Measurements from ENCODE around the gene INPPL1. TPM values are rescaled to one million over a fixed set of nuclear protein-coding genes. Genes with fewer than 3 reads are reported as not detected.

Gene INPPL1
- total RNA-seq, 2 experiments from 2014 or later = 112 to 122 TPM

GRCh38 chr11:72237112-72237931, 12.8 kb downstream of the INPPL1 start:
- H3K9me3 Mint-ChIP-seq = no peaks in the 10 kb centered on the region
- H3K27ac Mint-ChIP-seq = no peak overlapping the region
- ChIA-PET POLR2A (no interaction called here), CTCF (interaction anchor here (1.0 to 1.7 kb wide), 6 partner anchors 11 to 197 kb away, joined by 3 to 9 read pairs (median 4); partner anchors contain the start of gene INPPL1)
- no peak for DNase-seq
- H3K4me1 Mint-ChIP-seq = peaks cover 16% of the 10 kb centered on the region
- no peak overlapping the region for H3K4me3 Mint-ChIP-seq
- H3K36me3 Mint-ChIP-seq (ENCODE audit: low read depth) = peaks cover 26% of the 10 kb centered on the region
- H3K27me3 Mint-ChIP-seq = peaks cover 29% of the 10 kb centered on the region

GRCh38 chr11:72238040-72238450, 13.5 kb downstream of the INPPL1 start:
- Mint-ChIP-seq H3K4me3 (no peak overlapping the region), H3K4me1 (peaks cover 16% of the 10 kb centered on the region), H3K27ac (no peak overlapping the region), H3K36me3 (ENCODE audit: low read depth) (peaks cover 24% of the 10 kb centered on the region), H3K27me3 (peaks cover 35% of the 10 kb centered on the region), H3K9me3 (no peaks in the 10 kb centered on the region)
- DNase-seq = peak; percentile 42
- ChIA-PET CTCF (interaction anchor here (0.5 to 1.7 kb wide), 8 partner anchors 11 to 213 kb away, joined by 3 to 9 read pairs (median 4); partner anchors contain the start of gene INPPL1), POLR2A (no interaction called here)

- Mint-ChIP-seq H3K4me3 (no peak overlapping the region), H3K36me3 (ENCODE audit: low read depth) (peaks cover 24% of the 10 kb centered on the region), H3K27me3 (peaks cover 41% of the 10 kb centered on the region), H3K9me3 (no peaks in the 10 kb centered on the region), H3K27ac (no peak overlapping the region), H3K4me1 (peaks cover 21% of the 10 kb centered on the region)
- POLR2A ChIA-PET = no interaction called here
- CTCF ChIA-PET = interaction anchor here (0.5 to 1.7 kb wide), 8 partner anchors 10 to 213 kb away, joined by 3 to 9 read pairs (median 4); partner anchors contain the start of gene INPPL1
- no peak for DNase-seq
These were observed 14.1 kb downstream of the INPPL1 start for GRCh38 chr11:72238492-72239312.

- H3K27me3 Mint-ChIP-seq = peaks cover 41% of the 10 kb centered on the region
- H3K36me3 Mint-ChIP-seq (ENCODE audit: low read depth) = peaks cover 21% of the 10 kb centered on the region
- no peak overlapping the region for H3K27ac Mint-ChIP-seq
- peaks cover 20% of the 10 kb centered on the region for H3K4me1 Mint-ChIP-seq
- POLR2A ChIA-PET = no interaction called here
- H3K4me3 Mint-ChIP-seq = peak overlapping the region; percentile 26
- CTCF ChIA-PET = interaction anchor here (1.6 kb wide), 1 partner anchor 214 kb away, joined by 5 read pairs; no protein-coding TSS in a partner anchor
- no peaks in the 10 kb centered on the region for H3K9me3 Mint-ChIP-seq
- no peak for DNase-seq
These were observed 14.8 kb downstream of the INPPL1 start for GRCh38 chr11:72239313-72239848.

- Mint-ChIP-seq H3K4me1 (peaks cover 25% of the 10 kb centered on the region), H3K36me3 (ENCODE audit: low read depth) (peaks cover 19% of the 10 kb centered on the region), H3K27ac (no peak overlapping the region), H3K27me3 (peaks cover 41% of the 10 kb centered on the region), H3K4me3 (peak overlapping the region; percentile 11), H3K9me3 (no peaks in the 10 kb centered on the region)
- ChIA-PET POLR2A (no interaction called here), CTCF (interaction anchor here (1.0 kb wide), 1 partner anchor 261 kb away, joined by 3 read pairs; no protein-coding TSS in a partner anchor)
- no peak for DNase-seq
These were observed 15.4 kb downstream of the INPPL1 start for GRCh38 chr11:72239849-72240460.

- H3K9me3 Mint-ChIP-seq = no peaks in the 10 kb centered on the region
- peaks cover 19% of the 10 kb centered on the region for H3K36me3 Mint-ChIP-seq (ENCODE audit: low read depth)
- DNase-seq = no peak
- H3K27ac Mint-ChIP-seq = no peak overlapping the region
- CTCF ChIA-PET = interaction anchor here (0.8 to 1.0 kb wide), 2 partner anchors 17 to 262 kb away, joined by 3 read pairs; no protein-coding TSS in a partner anchor
- H3K4me1 Mint-ChIP-seq = peaks cover 25% of the 10 kb centered on the region
- H3K27me3 Mint-ChIP-seq = peaks cover 41% of the 10 kb centered on the region
- POLR2A ChIA-PET = interaction anchor here (0.5 kb wide), 1 partner anchor 316 kb away, joined by 4 read pairs; no protein-coding TSS in a partner anchor
- H3K4me3 Mint-ChIP-seq = peak overlapping the region; percentile 11
These were observed 16.1 kb downstream of the INPPL1 start for GRCh38 chr11:72240461-72241290.

- ChIA-PET CTCF (interaction anchor here (0.8 to 1.0 kb wide), 2 partner anchors 18 to 263 kb away, joined by 3 read pairs; no protein-coding TSS in a partner anchor), POLR2A (interaction anchor here (0.5 kb wide), 1 partner anchor 317 kb away, joined by 4 read pairs; no protein-coding TSS in a partner anchor)
- peaks cover 41% of the 10 kb centered on the region for H3K27me3 Mint-ChIP-seq
- H3K4me1 Mint-ChIP-seq = peaks cover 25% of the 10 kb centered on the region
- DNase-seq = no peak
- no peak overlapping the region for H3K4me3 Mint-ChIP-seq
- no peaks in the 10 kb centered on the region for H3K9me3 Mint-ChIP-seq
- H3K36me3 Mint-ChIP-seq (ENCODE audit: low read depth) = peaks cover 18% of the 10 kb centered on the region
- no peak overlapping the region for H3K27ac Mint-ChIP-seq
These were observed 16.8 kb downstream of the INPPL1 start for GRCh38 chr11:72241291-72241781.

- CTCF ChIA-PET = no interaction called here
- POLR2A ChIA-PET = no interaction called here
- peaks cover 25% of the 10 kb centered on the region for H3K4me1 Mint-ChIP-seq
- H3K36me3 Mint-ChIP-seq (ENCODE audit: low read depth) = peaks cover 16% of the 10 kb centered on the region
- no peak overlapping the region for H3K27ac Mint-ChIP-seq
- no peak for DNase-seq
- peaks cover 41% of the 10 kb centered on the region for H3K27me3 Mint-ChIP-seq
- no peaks in the 10 kb centered on the region for H3K9me3 Mint-ChIP-seq
- H3K4me3 Mint-ChIP-seq = no peak overlapping the region
These were observed 17.6 kb downstream of the INPPL1 start for GRCh38 chr11:72242141-72242540.

- Mint-ChIP-seq H3K36me3 (ENCODE audit: low read depth) (peaks cover 13% of the 10 kb centered on the region), H3K9me3 (no peaks in the 10 kb centered on the region), H3K4me3 (no peak overlapping the region), H3K27me3 (peaks cover 46% of the 10 kb centered on the region), H3K27ac (peak overlapping the region; percentile 26), H3K4me1 (peaks cover 25% of the 10 kb centered on the region)
- no peak for DNase-seq
- ChIA-PET POLR2A (no interaction called here), CTCF (interaction anchor here (0.8 to 1.1 kb wide), 2 partner anchors 9 to 12 kb away, joined by 3 read pairs; no protein-coding TSS in a partner anchor)
These were observed 18.8 kb downstream of the INPPL1 start for GRCh38 chr11:72243173-72244059.

- ChIA-PET CTCF (no interaction called here), POLR2A (no interaction called here)
- no peak within 1 kb of the TSS for H3K4me3 Mint-ChIP-seq
- peaks cover 10% of the 10 kb centered on the region for H3K36me3 Mint-ChIP-seq (ENCODE audit: low read depth)
- peak within 1 kb of the TSS; percentile 63 for H3K27ac Mint-ChIP-seq
- peaks cover 44% of the 10 kb centered on the region for H3K27me3 Mint-ChIP-seq
- DNase-seq = no peak
- H3K9me3 Mint-ChIP-seq = no peaks in the 10 kb centered on the region
- peaks cover 21% of the 10 kb centered on the region for H3K4me1 Mint-ChIP-seq
These were observed 19.4 kb downstream of the INPPL1 start, which contains the start of gene PHOX2A for GRCh38 chr11:72244060-72244360. Gene PHOX2A (minus strand): TSS chr11:72244176. CDS start chr11:72244004, 172 bp downstream.
